Kidney epithelial cell (primary cell): ENCODE measurements around the gene HOXB8. TPM values are rescaled to one million over a fixed set of nuclear protein-coding genes. Genes with fewer than 3 reads are reported as not detected.

Source experiments
- DNase-seq: peaks from one replicate; pipeline ENCODE4 v3.0.0-alpha.2; 2010; ENCODE audit warnings: low read depth
- H3K27me3 ChIP-seq: 2 replicates; pipeline ENCODE4 v1.6.0; 2011; ENCODE audit warnings: low read length; ENCODE audit not compliant: control insufficient read depth, insufficient read depth
- H3K36me3 ChIP-seq: 2 replicates; pipeline ENCODE4 v1.5.1; 2011; ENCODE audit warnings: low read length; ENCODE audit not compliant: control insufficient read depth, insufficient read depth
- H3K4me3 ChIP-seq: 2 replicates; pipeline ENCODE4 v1.5.1; 2011; ENCODE audit warnings: low read depth, mild to moderate bottlenecking, control low read depth, low read length
- total RNA-seq: library from RNA; depleted of rRNA; stranded (reverse); fragments of >200 nt; gene quantifications from 2 replicates; pipeline ENCODE4 v1.2.3, GENCODE V29; 2015
- TF ChIP-seq, protein P1 (sequence below): IDR thresholded peaks from 2 replicates; pipeline ENCODE4 v1.5.1; 2011; ENCODE audit warnings: mild to moderate bottlenecking, moderate library complexity, low read length, control low read depth, inconsistent platforms; ENCODE audit not compliant: insufficient read depth, poor library complexity, severe bottlenecking

HOXB8 gene
- total RNA-seq, 1 donor from 2014 or later, result 7.5 TPM

DNA sequence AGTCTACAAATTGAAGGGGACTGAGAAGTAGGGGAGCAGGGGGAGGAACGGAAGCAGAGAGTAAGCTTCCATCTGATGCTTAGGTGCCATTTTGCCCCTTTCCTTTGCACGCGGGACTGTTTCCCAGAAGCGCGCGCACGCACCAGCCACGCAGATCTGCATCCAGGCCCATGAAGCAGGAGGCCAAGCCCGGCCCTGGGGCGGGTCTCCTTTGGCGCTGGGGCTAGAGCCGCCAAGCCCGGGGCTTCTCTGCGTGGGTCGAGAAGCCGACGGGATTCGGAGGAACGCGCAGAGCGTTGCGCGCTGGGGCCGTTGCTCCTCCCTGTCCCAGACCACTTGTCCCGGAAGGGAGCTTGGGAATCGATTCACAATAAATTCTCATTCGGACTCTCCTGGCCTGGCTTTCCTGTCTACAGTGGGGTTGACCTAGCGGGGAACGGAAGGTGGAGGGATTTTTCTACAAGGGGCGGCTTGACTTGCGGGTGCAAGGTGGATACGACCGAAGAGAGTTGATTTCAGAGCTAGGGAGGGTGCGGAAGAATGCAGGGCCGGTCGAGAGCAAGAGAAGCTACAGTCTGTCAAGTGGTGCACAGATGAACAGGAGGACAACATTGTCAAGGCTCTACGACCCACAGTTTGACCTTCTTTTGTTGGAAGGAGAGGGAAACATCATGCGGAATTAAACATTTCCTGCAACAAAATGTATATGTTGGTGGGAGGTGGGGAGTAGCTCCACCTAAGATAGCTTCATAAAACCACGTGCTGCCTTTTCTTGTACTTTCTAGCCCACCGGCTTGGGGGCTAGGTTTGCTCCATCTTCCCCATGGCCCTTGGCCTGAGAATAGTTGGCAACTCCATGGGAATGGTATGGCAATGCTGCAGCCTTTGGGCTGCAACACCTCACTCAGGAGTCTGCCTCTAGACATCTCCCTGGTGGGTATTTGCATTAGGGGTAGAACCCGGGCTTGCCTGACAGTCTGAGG lies 6.6 kb upstream of the HOXB8 start:
- DNase-seq, result no peak
- Histone ChIP-seq H3K4me3 (peak overlapping the region; percentile 22), H3K36me3 (no peaks in the 10 kb centered on the region), H3K27me3 (peaks cover 6% of the 10 kb centered on the region)
- TF ChIP-seq, protein P1, sequence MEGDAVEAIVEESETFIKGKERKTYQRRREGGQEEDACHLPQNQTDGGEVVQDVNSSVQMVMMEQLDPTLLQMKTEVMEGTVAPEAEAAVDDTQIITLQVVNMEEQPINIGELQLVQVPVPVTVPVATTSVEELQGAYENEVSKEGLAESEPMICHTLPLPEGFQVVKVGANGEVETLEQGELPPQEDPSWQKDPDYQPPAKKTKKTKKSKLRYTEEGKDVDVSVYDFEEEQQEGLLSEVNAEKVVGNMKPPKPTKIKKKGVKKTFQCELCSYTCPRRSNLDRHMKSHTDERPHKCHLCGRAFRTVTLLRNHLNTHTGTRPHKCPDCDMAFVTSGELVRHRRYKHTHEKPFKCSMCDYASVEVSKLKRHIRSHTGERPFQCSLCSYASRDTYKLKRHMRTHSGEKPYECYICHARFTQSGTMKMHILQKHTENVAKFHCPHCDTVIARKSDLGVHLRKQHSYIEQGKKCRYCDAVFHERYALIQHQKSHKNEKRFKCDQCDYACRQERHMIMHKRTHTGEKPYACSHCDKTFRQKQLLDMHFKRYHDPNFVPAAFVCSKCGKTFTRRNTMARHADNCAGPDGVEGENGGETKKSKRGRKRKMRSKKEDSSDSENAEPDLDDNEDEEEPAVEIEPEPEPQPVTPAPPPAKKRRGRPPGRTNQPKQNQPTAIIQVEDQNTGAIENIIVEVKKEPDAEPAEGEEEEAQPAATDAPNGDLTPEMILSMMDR, result no peak

DNA sequence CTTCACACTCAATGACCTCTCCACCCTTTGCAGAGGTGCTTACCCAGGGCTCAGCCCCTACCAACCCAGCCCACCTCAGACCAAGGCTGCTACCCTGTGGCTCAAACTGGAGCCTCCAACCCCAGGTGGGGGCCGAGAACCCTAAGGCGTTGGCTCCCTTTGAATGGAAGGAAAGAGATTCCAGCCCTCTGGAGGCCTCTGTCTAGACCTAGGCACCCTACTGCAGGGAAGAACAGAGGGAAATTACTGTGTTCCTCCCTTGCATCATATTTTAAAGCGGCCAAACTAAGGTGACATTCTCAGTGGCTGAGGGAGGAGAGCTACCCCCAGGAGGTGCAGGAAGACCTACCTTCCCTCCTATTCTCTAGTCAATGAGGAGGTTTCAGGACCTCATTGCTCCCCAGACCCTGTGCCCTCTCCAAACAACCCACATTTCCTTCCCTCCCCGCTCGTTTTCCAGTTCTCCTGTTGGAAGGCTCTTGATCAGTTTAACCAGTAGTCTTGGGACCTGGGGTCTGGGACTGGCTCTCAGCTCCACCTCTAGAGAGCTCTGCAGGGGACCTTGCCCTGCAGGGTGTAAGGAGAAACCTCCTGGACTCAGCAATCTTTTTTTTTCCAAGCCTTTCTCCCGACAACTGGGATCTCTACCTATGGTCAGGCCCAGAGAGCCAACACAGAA lies 5.5 kb upstream of the HOXB8 start:
- TF ChIP-seq, protein P1, result no peak
- Histone ChIP-seq H3K4me3 (peak overlapping the region; percentile 39), H3K27me3 (peaks cover 6% of the 10 kb centered on the region), H3K36me3 (no peaks in the 10 kb centered on the region)
- DNase-seq, result no peak

DNA sequence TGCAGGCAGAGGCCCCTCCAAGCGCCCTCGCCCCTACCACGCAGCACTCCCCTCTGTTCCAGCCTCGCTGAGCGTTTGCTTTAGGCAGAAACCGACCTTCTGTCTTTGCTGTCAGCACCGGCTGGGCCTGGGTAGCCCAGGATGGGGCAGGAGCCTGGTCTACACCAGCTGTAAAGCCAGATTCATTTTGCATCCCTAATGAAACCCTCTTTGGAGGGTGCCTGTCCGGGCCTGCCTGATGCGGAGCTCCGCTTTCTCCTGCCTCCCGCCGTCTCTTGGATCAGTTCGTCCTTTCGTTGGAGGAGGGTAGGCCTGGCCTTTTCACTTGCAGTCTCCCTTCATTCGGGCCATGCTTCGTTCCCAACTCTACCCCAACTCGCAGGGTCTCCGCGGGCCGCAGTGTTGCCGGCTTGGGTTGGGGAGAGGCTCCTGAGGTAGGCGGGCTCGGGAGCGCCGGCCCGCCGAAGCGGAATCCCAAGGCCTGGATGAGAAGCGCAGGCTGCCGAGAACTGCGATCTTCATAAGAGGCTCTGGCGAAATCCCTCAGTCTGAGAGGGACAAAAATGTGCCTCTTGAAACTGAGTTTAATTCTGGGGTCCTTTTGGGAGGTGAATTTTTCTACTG lies 4.8 kb upstream of the HOXB8 start:
- TF ChIP-seq, protein P1, result no peak
- peak overlapping the region; percentile 39 for H3K4me3 ChIP-seq
- H3K36me3 ChIP-seq, result no peaks in the 10 kb centered on the region

DNA sequence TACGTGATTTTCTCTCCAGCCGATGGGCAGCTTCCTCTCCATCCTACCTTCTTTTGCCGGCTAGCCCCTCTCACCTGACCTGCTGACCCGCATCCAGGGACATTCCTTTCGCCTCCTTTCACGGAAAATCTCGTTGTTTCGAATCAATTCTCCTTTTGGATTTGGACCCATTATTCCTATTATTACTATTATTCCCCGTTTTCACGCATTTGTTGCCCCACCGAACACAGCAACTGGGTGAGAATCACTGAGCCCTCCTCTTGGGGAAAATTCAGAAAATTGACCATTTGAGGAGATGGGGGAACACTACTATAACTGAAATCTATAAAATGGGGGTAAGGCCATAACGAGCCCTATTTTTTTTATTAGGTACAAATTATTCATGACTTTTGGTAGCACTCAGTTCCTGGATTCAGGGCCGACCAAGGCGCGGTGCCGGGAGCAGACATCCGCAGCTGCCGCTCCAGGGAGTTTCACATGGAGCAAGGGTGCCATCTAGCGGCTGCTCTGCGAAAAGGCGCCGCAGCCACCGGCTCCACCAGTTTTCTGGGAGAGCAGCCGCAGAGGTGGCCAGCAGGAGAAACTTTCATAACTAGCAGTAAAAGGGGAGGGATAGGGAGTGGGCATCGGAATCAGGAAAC lies 3.3 kb upstream of the HOXB8 start:
- Histone ChIP-seq H3K27me3 (peaks cover 6% of the 10 kb centered on the region), H3K36me3 (no peaks in the 10 kb centered on the region), H3K4me3 (peak overlapping the region; percentile 41)
- TF ChIP-seq, protein P1, result peak; percentile 90
- no peak for DNase-seq

More for the DNA sequence above, 4.8 kb upstream of the HOXB8 start:
- H3K27me3 ChIP-seq, result peaks cover 6% of the 10 kb centered on the region
- no peak for DNase-seq

DNA sequence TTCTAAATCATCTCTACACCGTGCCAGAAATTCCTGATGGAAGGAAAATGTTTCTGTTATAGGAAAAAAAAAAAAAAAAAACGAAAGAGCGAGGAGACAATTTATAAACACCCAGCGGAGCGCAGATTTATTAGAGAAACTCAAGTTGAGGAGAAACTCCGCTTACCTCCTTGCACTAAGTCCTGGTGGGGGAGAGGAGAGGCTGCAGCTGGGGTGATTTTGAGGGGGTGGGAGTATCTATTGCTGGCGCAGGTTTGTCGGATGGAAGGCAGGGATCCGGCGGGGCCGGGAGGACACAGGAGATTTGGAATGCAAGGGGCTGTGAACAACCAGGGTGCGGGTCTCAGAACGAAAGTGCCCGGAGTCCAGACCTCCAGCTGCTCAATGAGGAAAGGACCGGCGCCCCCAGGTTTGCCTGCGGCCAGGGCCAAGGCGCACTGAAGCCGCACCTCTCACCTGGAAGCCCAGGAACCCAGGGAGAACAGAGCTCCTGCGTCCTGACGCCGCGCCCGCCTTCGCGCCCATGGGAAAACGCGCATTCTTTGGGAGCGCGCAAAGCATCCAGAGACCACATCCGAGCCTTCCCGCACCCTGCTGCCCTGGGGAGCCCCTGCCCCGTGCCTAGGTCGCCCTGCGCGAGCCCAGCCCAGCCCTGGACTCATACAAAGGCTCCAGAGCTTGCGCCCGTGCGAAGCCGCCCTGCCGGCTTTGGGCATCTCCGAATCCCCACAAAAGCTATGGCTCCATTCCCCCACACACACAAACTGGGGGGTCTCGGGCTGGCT lies 2.6 kb upstream of the HOXB8 start:
- H3K4me3 ChIP-seq, result peak overlapping the region; percentile 41
- no peak for DNase-seq
- no peaks in the 10 kb centered on the region for H3K36me3 ChIP-seq
- TF ChIP-seq, protein P1, result no peak
- H3K27me3 ChIP-seq, result peaks cover 6% of the 10 kb centered on the region
